Measurements from ENCODE around the gene TSPAN1.

TSPAN1 gene

GRCh38 chr1:46188295-46189030 lies 13.6 kb downstream of the TSPAN1 start:
- DNase-seq, result no peak

- no peak for DNase-seq
Measured at GRCh38 chr1:46190539-46190938, 15.7 kb downstream of the TSPAN1 start.

- no peak for DNase-seq
Measured at GRCh38 chr1:46191033-46191701, 16.3 kb downstream of the TSPAN1 start.

- no peak for DNase-seq
Measured at GRCh38 chr1:46192171-46192570, 17.3 kb downstream of the TSPAN1 start.

- no peak for DNase-seq
Measured at GRCh38 chr1:46193285-46193684, 18.4 kb downstream of the TSPAN1 start.

GRCh38 chr1:46193984-46194570 lies 19.2 kb downstream of the TSPAN1 start:
- DNase-seq, result no peak

- DNase-seq, result no peak
Measured at GRCh38 chr1:46194641-46195193, 19.8 kb downstream of the TSPAN1 start.

- DNase-seq, result no peak
Measured at GRCh38 chr1:46196609-46197008, 21.7 kb downstream of the TSPAN1 start.

- no peak for DNase-seq
Measured at GRCh38 chr1:46197560-46197963, 22.7 kb downstream of the TSPAN1 start.

GRCh38 chr1:46197964-46198811 lies 23.3 kb downstream of the TSPAN1 start, which contains the start of gene POMGNT1:
Gene POMGNT1 (minus strand): TSS chr1:46198434. CDS start chr1:46197821, 613 bp downstream.
- DNase-seq, result peak; percentile 79

- DNase-seq, result no peak
Measured at GRCh38 chr1:46199233-46199749, 24.4 kb downstream of the TSPAN1 start.

- DNase-seq, result no peak
Measured at GRCh38 chr1:46203738-46204405, 29.0 kb downstream of the TSPAN1 start.

- DNase-seq, result no peak
Measured at GRCh38 chr1:46204406-46204742, 29.5 kb downstream of the TSPAN1 start.

GRCh38 chr1:46205141-46205540 lies 30.3 kb downstream of the TSPAN1 start:
- DNase-seq, result no peak

GRCh38 chr1:46205791-46206190 lies 30.9 kb downstream of the TSPAN1 start:
- no peak for DNase-seq

GRCh38 chr1:46206399-46206798 lies 31.5 kb downstream of the TSPAN1 start:
- no peak for DNase-seq

- DNase-seq, result no peak
Measured at GRCh38 chr1:46210561-46210960, 35.7 kb downstream of the TSPAN1 start.

- no peak for DNase-seq
Measured at GRCh38 chr1:46211051-46211450, 36.2 kb downstream of the TSPAN1 start.

- DNase-seq, result no peak
Measured at GRCh38 chr1:46215504-46215903, 40.6 kb downstream of the TSPAN1 start.

GRCh38 chr1:46218443-46218842 lies 43.6 kb downstream of the TSPAN1 start:
- DNase-seq, result no peak

GRCh38 chr1:46219551-46220520 lies 44.9 kb downstream of the TSPAN1 start:
- no peak for DNase-seq
